Activated gamma-delta T cell treated with anti-CD3 and anti-CD28 coated beads, Interleukin-2, amount 50 U/mL, for 16 hours (primary cell): ENCODE data around the gene STRN4.
"Not testable (repeated sequence)": the region's sequence is repeated elsewhere in the genome, so short reads cannot be mapped to it uniquely, and the experiment has no call there.

Source experiments
- DNase-seq: peaks from one replicate; pipeline ENCODE4 v3.0.0-alpha.2; 2020; ENCODE audit warnings: low read depth

Gene STRN4

GRCh38 chr19:46746281-46747057, at the start of gene STRN4:
TSS of gene STRN4 (minus strand) at chr19:46746450. CDS start at chr19:46746430, 20 bp downstream.
- peak; percentile 33 for DNase-seq

GRCh38 chr19:46791944-46792343, 45.7 kb upstream of the STRN4 start:
- DNase-seq = no peak

GRCh38 chr19:46789371-46789770, 43.1 kb upstream of the STRN4 start:
- DNase-seq = no peak

- no peak for DNase-seq
Observed at GRCh38 chr19:46788968-46789338, 42.7 kb upstream of the STRN4 start.

GRCh38 chr19:46788262-46788967, 42.2 kb upstream of the STRN4 start, which contains the start of gene SLC1A5:
TSS of gene SLC1A5 (minus strand) at chr19:46788594. CDS start at chr19:46787965, 629 bp downstream.
- DNase-seq = peak; percentile 98

GRCh38 chr19:46787331-46788261, 41.3 kb upstream of the STRN4 start:
- DNase-seq = no peak

- DNase-seq = no peak
Observed at GRCh38 chr19:46787040-46787330, 40.7 kb upstream of the STRN4 start.

GRCh38 chr19:46786236-46787039, 40.2 kb upstream of the STRN4 start:
- peak; percentile 80 for DNase-seq

GRCh38 chr19:46785980-46786235, 39.7 kb upstream of the STRN4 start:
- DNase-seq = no peak

- DNase-seq = no peak
Observed at GRCh38 chr19:46785054-46785979, 39.1 kb upstream of the STRN4 start.

- peak; percentile 56 for DNase-seq
Observed at GRCh38 chr19:46784262-46785053, 38.2 kb upstream of the STRN4 start.

GRCh38 chr19:46783670-46784069, 37.4 kb upstream of the STRN4 start:
- no peak for DNase-seq

GRCh38 chr19:46782355-46783019, 36.2 kb upstream of the STRN4 start:
- no peak for DNase-seq

- not testable (repeated sequence) for DNase-seq
Observed at GRCh38 chr19:46777956-46778645, 31.9 kb upstream of the STRN4 start.

- DNase-seq = no peak
Observed at GRCh38 chr19:46776927-46777911, 31.0 kb upstream of the STRN4 start.

- no peak for DNase-seq
Observed at GRCh38 chr19:46775642-46776258, 29.5 kb upstream of the STRN4 start.

- DNase-seq = no peak
Observed at GRCh38 chr19:46773018-46773399, 26.8 kb upstream of the STRN4 start.
